Endometrium (tissue), 2 donors: ENCODE data around the gene CBY2.
"Not testable (repeated sequence)": the region's sequence is repeated elsewhere in the genome, so short reads cannot be mapped to it uniquely, and the experiment has no call there.

Source experiments
- FAIRE-seq: peaks from 2 replicates; lab custom pipeline; 2012; peaks lifted over from hg19 to GRCh38; lab: Jason Lieb, UNC
- donor health status: control.
- donor health status: control.

Gene CBY2, protein sequence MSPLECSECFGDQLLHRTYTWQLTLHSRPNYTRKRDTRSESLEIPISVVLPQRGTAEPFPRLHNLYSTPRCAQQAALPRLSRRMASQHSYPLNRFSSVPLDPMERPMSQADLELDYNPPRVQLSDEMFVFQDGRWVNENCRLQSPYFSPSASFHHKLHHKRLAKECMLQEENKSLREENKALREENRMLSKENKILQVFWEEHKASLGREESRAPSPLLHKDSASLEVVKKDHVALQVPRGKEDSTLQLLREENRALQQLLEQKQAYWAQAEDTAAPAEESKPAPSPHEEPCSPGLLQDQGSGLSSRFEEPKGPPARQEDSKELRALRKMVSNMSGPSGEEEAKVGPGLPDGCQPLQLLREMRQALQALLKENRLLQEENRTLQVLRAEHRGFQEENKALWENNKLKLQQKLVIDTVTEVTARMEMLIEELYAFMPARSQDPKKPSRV

DNA sequence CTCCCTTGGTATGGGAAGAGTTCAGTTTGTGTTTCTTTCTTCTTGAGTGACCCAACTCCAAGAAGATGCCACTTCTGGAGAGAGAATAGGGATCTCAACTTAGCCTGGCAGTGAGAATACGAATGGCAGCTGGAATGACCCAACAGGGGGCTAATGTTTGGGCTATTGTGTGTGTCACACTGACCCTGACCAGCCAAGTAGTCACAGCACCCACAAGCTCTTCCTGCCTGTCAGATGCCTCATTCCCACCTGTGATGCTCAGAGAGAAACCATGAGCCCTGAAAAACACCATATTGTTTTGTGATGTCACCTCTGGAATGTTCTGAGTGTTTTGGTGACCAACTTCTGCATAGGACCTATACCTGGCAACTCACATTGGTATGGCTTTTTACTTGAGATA, at the start of gene CBY2:
Gene CBY2 (plus strand): TSS at position 233 of the 400 bp plus-strand sequence. CDS start 71 bp downstream, at position 304.
- FAIRE-seq, result no peak

DNA sequence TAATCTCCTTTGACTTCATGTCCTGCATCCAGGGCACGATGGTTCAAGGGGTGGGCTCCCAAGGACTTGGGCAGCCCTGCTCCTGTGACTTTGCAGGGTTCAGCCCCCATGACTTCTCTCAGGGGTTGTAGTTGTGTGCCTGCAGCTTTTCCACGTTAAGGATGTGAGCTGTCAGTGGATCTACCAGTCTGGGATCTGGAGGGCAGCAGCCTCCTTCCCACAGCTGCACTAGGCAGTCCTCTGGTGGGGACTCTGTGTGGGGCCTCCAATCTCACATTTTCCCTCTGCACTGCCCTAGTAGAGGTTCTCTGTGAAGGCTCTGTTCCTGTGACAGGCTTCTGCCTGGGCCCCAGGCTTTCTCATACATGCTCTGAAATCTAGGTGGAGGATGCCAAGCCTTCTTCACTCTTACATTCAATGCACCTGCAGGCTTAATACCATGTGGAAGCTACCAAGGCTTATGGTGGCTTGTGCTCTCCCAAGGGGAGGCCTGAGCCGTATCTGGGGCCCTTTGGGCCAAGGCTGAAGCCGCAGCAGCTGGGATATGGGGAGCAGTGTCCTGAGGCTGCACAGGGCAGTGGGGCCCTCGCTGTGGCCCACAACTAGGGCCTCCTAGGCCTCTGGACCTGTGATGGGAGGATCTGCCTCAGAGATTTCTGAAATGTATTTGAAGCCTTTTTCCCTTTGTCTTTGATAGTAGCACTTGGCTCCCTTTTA, 47.3 kb upstream of the CBY2 start:
- no peak for FAIRE-seq

DNA sequence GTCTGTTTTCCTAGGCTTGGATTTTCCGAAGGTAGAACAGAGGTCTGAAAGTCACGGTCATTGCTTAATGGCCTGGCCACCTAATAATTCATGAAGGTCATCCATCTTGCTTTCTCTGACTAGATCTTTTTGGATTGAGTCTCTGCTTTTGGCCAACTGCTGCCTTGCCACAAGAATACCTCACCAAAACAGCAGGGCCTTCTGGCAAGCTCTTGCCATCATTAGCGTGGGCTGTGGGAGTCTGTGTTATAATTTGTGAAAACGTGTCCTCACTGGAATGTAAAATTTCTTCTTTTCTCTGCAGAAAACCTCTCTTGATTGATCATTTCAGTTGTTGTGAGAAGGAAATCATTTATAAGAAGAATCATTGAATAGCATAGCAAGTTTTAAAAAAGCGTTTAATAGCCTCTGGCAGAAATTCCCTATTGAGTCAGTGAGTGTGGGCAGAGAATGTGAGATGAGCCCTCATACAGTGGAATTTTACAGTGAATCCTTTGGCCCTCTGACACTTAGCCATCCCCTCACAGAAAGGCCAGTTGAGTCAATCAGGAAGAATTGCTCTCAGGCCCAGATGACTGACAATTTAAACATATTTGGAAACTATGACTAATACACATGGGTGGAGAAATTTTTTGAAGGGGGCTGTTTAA, 43.4 kb upstream of the CBY2 start:
- FAIRE-seq, result no peak

DNA sequence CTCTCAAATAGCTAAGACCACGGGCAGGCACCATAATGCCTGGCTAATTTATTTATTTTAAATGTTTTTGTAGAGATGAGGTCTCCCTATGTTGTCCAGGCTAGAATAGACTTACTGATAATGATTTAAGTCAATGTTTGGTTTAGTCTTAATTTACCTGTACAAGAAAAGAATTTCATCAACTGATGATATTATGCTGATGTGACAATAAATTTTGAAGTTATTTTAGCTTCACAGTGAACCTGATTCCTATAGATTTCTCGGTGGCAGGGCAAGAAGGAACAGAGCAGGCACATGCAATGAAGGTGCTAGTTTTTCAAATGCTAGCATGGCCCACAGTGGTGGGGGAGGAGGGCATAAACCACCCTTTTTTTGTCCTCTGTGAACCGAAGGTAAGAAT, 42.6 kb upstream of the CBY2 start:
- FAIRE-seq, result no peak

DNA sequence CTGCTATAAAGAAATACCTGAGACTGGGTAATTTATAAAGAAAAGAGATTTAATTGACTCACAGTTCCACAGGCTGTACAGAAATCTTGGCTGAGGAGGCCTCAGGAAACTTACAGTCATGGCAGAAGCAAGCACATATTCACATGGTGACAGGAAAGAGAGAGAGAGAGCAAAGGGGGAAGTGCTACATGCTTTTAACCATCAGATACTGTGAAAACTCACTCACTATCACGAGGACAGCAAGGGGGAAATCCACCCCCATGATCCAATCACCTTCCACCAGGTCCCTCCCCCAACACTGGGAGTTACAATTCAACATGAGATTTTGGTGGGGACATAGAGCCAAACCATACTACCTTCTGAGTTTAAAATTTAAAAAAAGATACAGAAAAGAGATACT, 41.7 kb upstream of the CBY2 start:
- FAIRE-seq, result not testable (repeated sequence)

DNA sequence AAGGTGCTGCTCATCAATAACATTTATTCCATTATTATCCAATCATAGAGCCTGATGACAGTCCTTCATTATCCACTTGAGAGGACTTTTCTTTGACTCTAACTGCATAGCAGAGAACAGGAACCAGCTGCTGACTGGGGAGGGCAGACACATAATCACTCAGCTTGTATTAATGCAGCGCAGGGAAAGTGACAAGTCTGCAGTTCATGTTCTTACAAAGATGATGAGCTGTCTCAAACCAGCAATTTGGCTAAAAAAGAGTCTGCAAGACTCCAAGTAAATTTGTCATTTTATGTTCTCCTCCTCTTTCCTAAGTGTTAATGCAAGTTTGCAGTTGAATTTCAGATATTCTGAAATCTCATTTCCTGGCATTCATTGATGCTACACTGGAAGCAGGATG, 40.0 kb upstream of the CBY2 start:
- no peak for FAIRE-seq

DNA sequence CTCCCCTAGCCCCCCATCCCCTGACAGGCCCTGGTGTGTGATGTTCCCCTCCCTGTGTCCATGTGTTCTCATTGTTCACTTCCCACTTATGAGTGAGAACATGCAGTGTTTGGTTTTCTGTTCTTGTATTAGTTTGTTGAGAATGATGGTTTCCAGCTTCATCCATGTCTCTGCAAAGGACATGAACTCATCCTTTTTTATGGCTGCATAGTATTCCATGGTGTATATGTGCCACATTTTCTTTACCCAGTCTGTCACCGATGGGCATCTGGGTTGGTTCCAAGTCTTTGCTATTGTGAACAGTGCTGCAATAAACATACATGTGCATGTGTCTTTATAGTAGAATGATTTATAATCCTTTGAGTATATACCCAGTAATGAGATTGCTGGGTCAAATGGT, 39.2 kb upstream of the CBY2 start:
- not testable (repeated sequence) for FAIRE-seq

DNA sequence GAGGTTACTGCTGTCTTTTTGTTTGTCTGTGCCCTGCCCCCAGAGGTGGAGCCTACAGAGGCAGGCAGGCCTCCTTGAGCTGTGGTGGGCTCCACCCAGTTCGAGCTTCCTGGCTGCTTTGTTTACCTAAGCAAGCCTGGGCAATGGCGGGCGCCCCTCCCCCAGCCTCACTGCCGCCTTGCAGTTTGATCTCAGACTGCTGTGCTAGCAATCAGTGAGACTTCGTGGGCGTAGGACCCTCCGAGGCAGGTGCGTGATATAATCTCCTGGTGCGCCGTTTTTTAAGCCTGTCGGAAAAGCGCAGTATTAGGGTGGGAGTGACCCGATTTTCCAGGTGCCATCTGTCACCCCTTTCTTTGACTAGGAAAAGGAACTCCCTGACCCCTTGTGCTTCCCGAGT, 32.5 kb upstream of the CBY2 start:
- not testable (repeated sequence) for FAIRE-seq

DNA sequence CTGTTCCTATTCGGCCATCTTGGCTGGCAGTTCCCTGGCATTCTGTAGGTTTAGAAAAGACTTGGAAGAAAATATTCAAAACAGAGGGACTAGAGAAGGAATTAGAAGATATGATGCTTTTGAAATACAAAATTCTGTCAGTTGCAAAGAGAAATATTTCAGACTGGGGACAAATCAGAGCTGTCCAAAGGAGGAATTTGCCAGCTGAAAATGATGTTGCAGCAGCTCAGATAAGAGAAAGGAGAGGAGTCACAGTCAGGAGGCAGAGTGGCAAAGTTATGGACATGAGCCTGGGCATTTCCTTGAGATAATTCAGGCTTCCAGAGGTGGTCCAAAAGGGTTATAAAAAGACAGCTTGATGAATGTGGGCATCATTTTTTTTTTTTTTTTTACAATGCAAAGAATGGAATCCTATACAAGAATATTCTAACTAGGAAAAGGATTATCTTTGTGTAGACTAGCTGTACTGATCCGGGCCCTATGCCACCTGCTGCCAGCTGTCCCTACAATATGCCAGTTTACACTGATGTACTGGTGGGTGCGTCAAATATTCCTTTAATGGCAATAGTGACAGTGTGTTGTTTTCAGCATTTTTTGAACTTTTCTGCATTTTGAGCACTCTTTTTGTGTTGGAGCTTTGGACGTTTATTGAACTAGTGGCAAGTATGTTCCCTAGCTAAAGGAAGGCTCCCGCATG, 31.8 kb upstream of the CBY2 start:
- no peak for FAIRE-seq

DNA sequence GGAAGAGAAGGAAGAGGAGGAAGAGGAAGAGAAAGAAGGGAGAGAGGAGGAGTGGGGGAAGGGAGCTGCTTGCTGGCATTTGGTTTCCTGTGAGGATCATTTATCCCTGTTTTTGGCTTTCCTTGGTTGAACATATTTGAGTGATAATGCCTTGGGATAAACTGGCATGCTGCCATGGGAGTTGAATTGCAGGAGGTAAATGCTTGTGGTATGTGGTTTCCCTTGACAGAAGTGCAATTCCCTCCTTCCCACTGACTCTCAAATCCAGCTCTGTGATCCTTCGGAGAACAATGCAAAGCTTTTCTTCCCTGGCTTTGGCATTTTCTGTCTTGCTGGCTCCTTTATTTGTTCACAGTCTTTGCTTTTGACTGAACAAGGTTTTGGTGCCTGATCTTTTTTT, 27.2 kb upstream of the CBY2 start:
- FAIRE-seq, result no peak

DNA sequence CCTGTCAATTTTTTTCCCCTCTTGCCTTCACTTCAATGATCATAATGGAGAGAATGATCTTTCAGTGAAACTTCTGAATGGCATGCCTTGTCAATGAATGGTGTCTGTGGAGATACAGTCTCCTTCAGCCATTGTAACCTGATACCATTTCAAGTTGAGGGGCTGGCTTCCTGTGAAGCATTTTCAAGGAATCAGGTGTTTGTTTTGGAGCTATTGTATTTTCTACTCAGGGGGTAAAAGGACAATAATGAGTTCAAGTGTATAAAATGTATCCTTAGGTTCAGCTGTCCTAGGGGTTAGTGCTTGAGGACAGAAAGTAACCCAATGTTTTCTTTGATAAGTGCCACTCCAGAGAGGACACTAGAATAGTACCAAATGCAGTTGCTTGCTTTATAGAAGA, 23.8 kb upstream of the CBY2 start:
- FAIRE-seq, result no peak

DNA sequence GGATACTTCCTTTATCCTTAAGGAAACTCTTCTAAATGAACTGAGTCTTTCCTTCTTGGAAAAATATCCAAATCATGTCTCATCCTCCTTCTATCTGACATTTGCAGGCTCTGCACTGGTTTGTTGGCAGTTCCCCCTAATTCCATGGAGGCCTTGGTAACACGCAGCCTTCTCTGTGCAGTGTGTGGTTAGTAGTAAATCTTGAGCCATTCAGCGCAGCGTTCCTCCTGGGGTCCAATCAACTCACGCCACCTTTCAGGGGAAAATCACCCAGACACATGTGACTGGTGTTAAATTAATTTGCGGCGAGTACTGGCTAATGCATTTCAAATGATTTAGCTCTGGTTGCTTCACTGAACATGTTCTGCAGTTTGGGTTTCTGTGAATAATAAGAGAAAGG, 21.0 kb upstream of the CBY2 start:
- FAIRE-seq, result no peak

DNA sequence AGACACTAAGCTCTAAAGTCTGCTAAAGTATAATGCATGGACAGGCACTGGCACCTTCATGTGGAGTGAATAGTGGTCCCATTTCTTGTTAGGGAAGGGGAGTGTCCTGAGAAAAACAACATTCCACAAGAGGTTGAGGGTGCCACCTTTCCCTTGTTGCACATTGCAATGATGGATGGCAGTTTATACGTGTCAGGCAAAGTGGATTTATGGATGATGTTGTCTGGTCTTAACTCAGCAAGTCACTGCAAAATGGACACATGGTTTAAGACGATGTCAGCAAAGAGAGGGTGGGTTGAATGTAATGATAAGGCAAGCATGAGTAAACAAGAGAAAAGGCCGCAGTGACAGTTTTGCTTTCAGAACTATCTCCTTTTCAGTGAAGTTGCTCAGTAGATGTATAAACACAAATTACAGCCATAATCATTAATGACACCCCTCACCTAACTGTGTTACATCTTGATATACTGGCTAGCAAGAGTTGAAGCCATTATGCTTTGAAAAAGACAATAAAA, 19.6 kb upstream of the CBY2 start:
- FAIRE-seq, result no peak

DNA sequence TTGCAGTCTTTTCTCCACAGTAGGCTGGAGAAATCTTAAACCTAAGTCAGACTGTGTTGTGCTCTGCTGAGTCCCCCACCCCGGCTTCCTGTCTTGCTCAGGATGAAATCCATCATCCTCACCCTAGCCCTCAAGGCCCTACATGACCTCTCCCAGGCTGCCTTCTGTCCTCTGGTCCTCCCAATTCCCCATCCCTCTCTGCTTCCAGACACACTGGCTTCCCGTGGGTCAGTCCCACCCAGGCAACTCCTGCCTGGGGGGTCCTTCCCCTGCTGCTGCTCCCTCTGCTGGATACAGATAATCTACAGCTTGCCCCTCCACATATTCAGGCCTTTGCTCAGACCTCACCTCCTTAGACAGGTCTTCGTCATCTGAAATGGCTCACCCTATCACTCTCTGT, 18.4 kb upstream of the CBY2 start:
- no peak for FAIRE-seq

DNA sequence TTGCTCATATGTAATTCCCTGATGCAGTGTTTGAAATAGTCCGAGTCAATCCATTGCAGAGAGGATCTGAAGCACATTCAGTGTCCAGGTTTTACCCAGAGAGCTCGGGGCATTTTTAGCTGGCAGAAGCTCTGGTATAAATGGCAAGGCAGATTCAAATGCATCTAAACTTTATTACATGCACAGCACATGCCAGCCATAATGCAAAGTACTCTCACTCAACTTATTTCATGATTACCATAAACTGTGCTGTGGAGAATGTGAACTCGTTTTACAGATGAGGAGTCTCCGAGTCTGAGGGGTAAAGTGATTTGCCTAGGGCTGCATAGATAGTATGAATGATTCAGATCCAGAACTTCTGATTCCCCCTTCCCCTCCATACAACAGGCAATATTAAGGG, 13.5 kb upstream of the CBY2 start:
- no peak for FAIRE-seq

DNA sequence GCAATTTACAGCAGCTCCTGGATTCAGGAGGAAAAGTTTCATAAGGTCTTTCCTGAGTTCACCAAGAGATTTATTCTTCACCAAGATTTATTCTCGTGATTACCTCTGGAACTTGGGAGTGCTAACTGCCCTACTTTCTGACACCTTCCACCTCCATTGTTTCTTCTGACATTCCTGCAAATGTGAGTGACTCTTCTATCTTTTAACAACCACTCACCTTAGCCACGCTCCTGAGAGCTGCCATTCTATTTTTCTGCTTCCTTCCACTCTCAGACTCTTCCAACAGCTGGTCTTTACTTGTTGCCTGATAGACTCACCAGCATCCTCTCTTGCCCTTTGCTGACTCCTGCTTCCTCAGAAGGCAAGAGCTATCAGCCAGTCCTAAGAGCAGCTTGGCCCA, 11.5 kb upstream of the CBY2 start:
- no peak for FAIRE-seq

DNA sequence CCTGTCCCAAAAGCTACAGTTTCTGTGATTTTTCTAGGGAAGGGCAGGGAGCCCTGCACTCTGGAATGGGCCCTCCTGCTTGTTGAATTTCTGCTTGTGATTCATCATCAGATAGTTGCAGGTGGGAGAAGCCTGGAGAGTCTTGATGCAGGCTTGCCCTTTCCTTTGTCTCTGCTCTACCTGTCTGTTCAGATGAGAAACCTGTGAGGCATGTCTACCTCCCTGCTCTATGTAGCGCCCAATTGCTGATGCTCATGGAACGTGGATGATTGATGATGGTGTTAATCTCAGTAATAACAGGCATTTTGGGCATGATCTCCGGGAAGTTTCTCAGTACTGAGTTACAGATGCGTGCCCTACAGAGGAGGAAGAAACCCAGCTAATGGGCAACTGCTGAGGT, 10.9 kb upstream of the CBY2 start:
- FAIRE-seq, result no peak

DNA sequence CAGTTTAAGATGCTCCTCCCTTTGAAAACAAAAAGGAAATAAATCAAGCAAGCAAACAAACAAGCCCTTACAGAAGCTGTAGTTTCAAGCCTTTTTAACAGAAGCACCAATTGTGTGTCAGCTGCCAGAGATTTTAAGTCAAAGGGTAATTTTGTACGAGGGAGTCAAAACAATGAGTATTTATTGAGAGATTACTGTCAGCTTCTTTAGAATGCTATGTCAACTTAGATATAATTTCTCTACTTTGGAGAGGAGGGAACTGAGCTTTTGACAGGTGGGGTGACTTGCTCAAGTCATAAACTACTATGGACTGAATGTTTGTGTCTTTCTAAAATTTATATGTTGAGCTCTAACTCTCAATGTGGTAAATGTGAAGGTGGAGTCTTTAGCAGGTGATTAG, 10.5 kb upstream of the CBY2 start:
- no peak for FAIRE-seq

DNA sequence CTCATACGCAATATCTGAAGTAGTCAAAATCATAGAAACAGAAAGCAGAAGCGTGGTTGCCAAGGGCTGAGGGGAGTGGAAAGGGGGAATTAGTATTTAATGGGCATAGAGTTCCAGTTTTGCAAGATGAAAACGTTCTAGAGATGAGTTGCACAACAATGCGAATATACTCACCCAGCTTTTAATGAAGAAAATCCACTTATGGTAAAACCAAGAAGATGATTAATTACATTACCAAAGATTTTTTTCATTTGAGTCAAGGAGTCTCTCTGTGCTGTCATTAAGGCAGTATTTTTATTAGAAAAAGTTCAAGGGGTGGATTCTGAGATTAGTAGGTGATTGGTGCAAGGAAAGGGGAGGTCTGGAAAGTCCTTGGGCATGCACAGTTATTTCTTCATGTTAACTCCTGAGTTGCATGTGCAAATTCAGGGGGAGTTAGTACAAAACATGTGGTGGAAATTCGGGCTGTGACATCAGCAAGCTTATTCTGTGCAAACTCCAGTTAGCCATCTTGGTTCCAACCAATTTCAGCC, 6.9 kb upstream of the CBY2 start:
- FAIRE-seq, result no peak

DNA sequence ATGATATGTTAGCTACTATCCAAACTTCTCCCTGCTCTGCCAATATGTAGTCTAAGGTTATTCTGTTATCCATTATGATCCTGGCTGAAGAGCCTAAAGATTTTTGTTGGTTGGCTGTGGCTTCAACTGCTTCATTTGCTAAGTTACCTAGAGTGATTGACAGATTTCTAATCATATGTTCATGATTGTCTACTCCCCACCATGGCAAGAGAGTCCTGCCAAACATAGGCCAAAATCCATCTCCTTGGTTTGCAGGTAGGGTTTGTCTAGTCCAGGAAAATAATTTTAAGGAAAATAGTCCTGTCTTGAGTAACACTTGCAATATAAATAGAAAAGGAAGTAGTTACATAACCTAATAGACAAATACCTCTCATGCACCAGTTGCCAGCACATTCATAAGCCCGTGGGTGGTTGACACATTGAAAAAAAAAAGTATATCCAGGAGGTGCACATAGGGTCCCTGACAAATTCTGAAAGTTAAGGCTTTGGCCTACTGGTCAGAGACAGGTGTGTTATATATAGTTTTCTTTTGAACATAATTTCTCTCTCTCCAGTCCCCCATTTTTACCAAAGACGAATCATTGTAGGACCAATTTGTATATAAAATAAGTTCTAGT, 5.4 kb upstream of the CBY2 start:
- FAIRE-seq, result no peak
